LNCAP (cell line): ENCODE measurements around the gene GFOD1.

Experiments used
- CTCF ChIP-seq: fragments of 450-650 bp; IDR thresholded peaks from 2 replicates; pipeline ENCODE4 v1.5.1; 2017; ENCODE audit warnings: mild to moderate bottlenecking

GFOD1 gene

GRCh38 chr6:13479971-13480434 lies 7.4 kb downstream of the GFOD1 start:
- TF ChIP-seq CTCF: no peak

- TF ChIP-seq CTCF: no peak
These were observed 8.1 kb downstream of the GFOD1 start for GRCh38 chr6:13479206-13479800.

GRCh38 chr6:13478525-13478966 lies 8.9 kb downstream of the GFOD1 start:
- no peak for TF ChIP-seq CTCF

- no peak for TF ChIP-seq CTCF
These were observed 12.6 kb downstream of the GFOD1 start for GRCh38 chr6:13474787-13475186.

- TF ChIP-seq CTCF: no peak
These were observed 13.0 kb downstream of the GFOD1 start for GRCh38 chr6:13474360-13474759.

GRCh38 chr6:13473768-13474165 lies 13.6 kb downstream of the GFOD1 start:
- no peak for TF ChIP-seq CTCF

GRCh38 chr6:13472976-13473767 lies 14.2 kb downstream of the GFOD1 start:
- no peak for TF ChIP-seq CTCF
